Heart left ventricle (tissue), 16 donors: ENCODE results near the gene POLR2A. TPM values are rescaled to one million over a fixed set of nuclear protein-coding genes. Genes with fewer than 3 reads are reported as not detected.

ENCODE experiments used
- ATAC-seq, 4 donors: fragments of 200-7000 bp; cut with Tn5 transposase; one replicate each; pipeline ENCODE4 v1.9.1; 2020 to 2022; ENCODE audit warnings: moderate library complexity in 4 of 4, mild to moderate bottlenecking in 3 of 4, moderate number of reproducible peaks in 1 of 4
- DNase-seq, 5 donors: peaks; one replicate each; pipeline ENCODE4 v3.0.0-alpha.2; 2020
- H3K27ac ChIP-seq, 12 donors: fragments of 200-600 bp; sonication (generic) in 4 of 12; one replicate each; pipeline versions ENCODE4 v1.5.0 to v1.8.0; 2016 to 2022; ENCODE audit warnings: mild to moderate bottlenecking in 2 of 12
- H3K27me3 ChIP-seq, 9 donors: fragments of 200-600 bp; sonication (generic) in 2 of 9; one replicate each; pipeline versions ENCODE4 v1.5.1 to v1.8.0; 2016 to 2022; ENCODE audit warnings: mild to moderate bottlenecking in 3 of 9
- H3K36me3 ChIP-seq, 9 donors: fragments of 200-600 bp; sonication (generic) in 2 of 9; one replicate each; pipeline versions ENCODE4 v1.5.0 to v1.8.0; 2018 to 2022; ENCODE audit warnings: mild to moderate bottlenecking in 2 of 9
- H3K4me1 ChIP-seq, 12 donors: fragments of 200-600 bp; sonication (generic) in 4 of 12; one replicate each; pipeline versions ENCODE4 v1.5.0 to v1.8.0; 2016 to 2022; ENCODE audit warnings: mild to moderate bottlenecking in 3 of 12
- H3K4me3 ChIP-seq, 12 donors: fragments of 200-600 bp; sonication (generic) in 4 of 12; one replicate each; pipeline versions ENCODE4 v1.5.0 to v1.8.0; 2017 to 2022; ENCODE audit warnings: mild to moderate bottlenecking in 9 of 12, moderate library complexity in 4 of 12
- H3K9me3 ChIP-seq, 12 donors: fragments of 200-600 bp; sonication (generic) in 4 of 12; one replicate each; pipeline versions ENCODE4 v1.5.0 to v1.8.0; 2016 to 2022; ENCODE audit warnings: mild to moderate bottlenecking in 1 of 12
- CTCF ChIP-seq, 12 donors: fragments of 200-600 bp; sonication (generic) in 4 of 12; IDR thresholded peaks; one replicate each; pipeline versions ENCODE4 v1.5.0 to v1.8.0; 2018 to 2022; ENCODE audit warnings: antibody characterized with exemption in 12 of 12, mild to moderate bottlenecking in 5 of 12
- POLR2A ChIP-seq, 2 donors: fragments of 450-650 bp; IDR thresholded peaks; one replicate each; pipeline ENCODE4 v1.6.1; 2017; ENCODE audit warnings: antibody characterized with exemption in 2 of 2, mild to moderate bottlenecking in 2 of 2, moderate library complexity in 2 of 2
- WGBS, 4 donors: extraction: QIAGEN DNeasy Blood & Tissue Kit in 2 of 4; methylation state at CpG; one replicate each; pipeline versions ENCODE4 v1.1.5 to v1.1.7; 2013 to 2018; 5-methylcytosine and 5-hydroxymethylcytosine counted together
- intact Hi-C, 10 donors: fragments of 100-400 bp; cut with DNase I; formaldehyde crosslinking; loops; one replicate each; pipeline versions ENCODE4 v1.11.1 to v1.14.2; 2022
- polyA plus RNA-seq, 2 donors: library from polyadenylated mRNA; stranded (reverse); fragments of 200-250 nt; gene quantifications; one replicate each; pipeline ENCODE4 v1.2.3, GENCODE V29; 2013
- total RNA-seq, 9 donors: library from RNA; depleted of rRNA in 2 of 9; stranded (reverse); fragments of >200 nt in 2 of 9; fragmentation: NEBNext Ultra II Directional in 3 of 9; extraction: Animal tissue kit (Norgen Biotek cat#: 25700) in 3 of 9; gene quantifications; one replicate each; pipeline versions ENCODE4 v1.1.0 to v1.2.4, GENCODE V29; 2016 to 2023
- donor health status: ischemic (EF 13 %, LVEDD 7.1; RV severe dilation, severe dysfunction).
- donor health status: healthy with polysubstance abuse.
- donor health status: DM: no; HTN: yes; CAD: no.
- donor health status: DM: no; HTN: no; CAD: no.
- donor health status: ischemic (EF 25% LVEDD 6.9; RV normal size, moderate dysfunction).
- donor health status: ischemic (EF 25% LVEDD 5.7; RV mildly dilated, moderate dysfunction).
- donor health status: healthy.
- donor health status: DM: yes; HTN: yes; CAD: no.
- donor health status: ischemic (EF 35%, LVEDD 5.7; RV mildly dilated, moderate dysfunction).
- donor health status: nonischemic (EF 11% LVEDD 7.7; RV severe dilation, severe dysfunction).
- donor health status: DM: yes; HTN: yes; CAD: no.
- donor health status: PGD.
- donor health status: ischemic (EF 29% LVEDD 5.4; RV normal size, mild dysfunction).
- donor health status: nonischemic (EF 23%, LVEDD 6.1; RV moderate dilation, normal function).

POLR2A gene
- total and polyA plus RNA-seq, 11 donors, result 17.3 to 77.6 (median 41.5) TPM

- Histone ChIP-seq H3K36me3 (no peaks in the 10 kb centered on the region), H3K4me1 (peaks cover 0 to 35% (median 17%) of the 10 kb centered on the region in 12 donors), H3K27me3 (peaks cover 0 to 48% (median 6%) of the 10 kb centered on the region in 9 donors), H3K27ac (peak within 1 kb of the TSS in 10 of 12 donors; percentile 27 to 77 (median 65)), H3K4me3 (peak within 1 kb of the TSS; percentile 40 to 64 (median 54)), H3K9me3 (no peaks in the 10 kb centered on the region)
- intact Hi-C loops, result loop anchor here in 4 of 10 donors (5.0 to 10.0 kb wide), 2 partner anchors 32 to 400 kb away; partner anchors contain the start of gene ZBTB4 (in 3 of the 4)
- WGBS, 4 donors, result 4 to 5% (median 4%) methylated on average over 19 to 51 of the region's 51 CpGs
- TF ChIP-seq CTCF (IDR thresholded peaks at IDR 0.05) (peak in 3 of 12 donors; percentile 13 to 18 (median 16)), POLR2A (IDR thresholded peaks at IDR 0.05) (no peak)
- peak; percentile 82 to 90 (median 86) for DNase-seq
- ATAC-seq, result peak; percentile 80 to 92 (median 90)
These were observed 39.2 kb upstream of the POLR2A start, which contains the start of gene CHRNB1 for GRCh38 chr17:7444682-7445618. TSS of gene CHRNB1 (plus strand) at chr17:7445061. CDS start at chr17:7445128, 67 bp downstream.

GRCh38 chr17:7445619-7445968 is 38.6 kb upstream of the POLR2A start:
- intact Hi-C loops, result loop anchor here in 1 of 10 donors (10.0 kb wide), 1 partner anchor 399 kb away; no protein-coding TSS in a partner anchor
- H3K27me3 ChIP-seq, result peaks cover 0 to 41% (median 2%) of the 10 kb centered on the region in 9 donors
- no peak for DNase-seq
- H3K27ac ChIP-seq, result peak overlapping the region in 5 of 12 donors; percentile 27 to 77 (median 65)
- peak overlapping the region; percentile 40 to 64 (median 54) for H3K4me3 ChIP-seq
- TF ChIP-seq POLR2A (IDR thresholded peaks at IDR 0.05), result no peak
- TF ChIP-seq CTCF (IDR thresholded peaks at IDR 0.05), result no peak
- ATAC-seq, result peak; percentile 15 to 43 (median 37)
- H3K4me1 ChIP-seq, result peaks cover 0 to 28% (median 11%) of the 10 kb centered on the region in 12 donors
- 9 to 30% (median 18%) methylated on average over 16 of the region's 16 CpGs for whole genome bisulfite sequencing, 4 donors
- no peaks in the 10 kb centered on the region for H3K9me3 ChIP-seq
- no peaks in the 10 kb centered on the region for H3K36me3 ChIP-seq

- ATAC-seq, result no peak
These were observed 35.7 kb upstream of the POLR2A start for GRCh38 chr17:7448461-7448860.

More at GRCh38 chr17:7448461-7448860, 35.7 kb upstream of the POLR2A start:
- DNase-seq, result peak in 1 of 5 donors; percentile 10
- no peaks in the 10 kb centered on the region for H3K9me3 ChIP-seq
- peaks cover 0 to 30% (median 0%) of the 10 kb centered on the region in 9 donors for H3K27me3 ChIP-seq
- no peak overlapping the region for H3K27ac ChIP-seq
- no peak for TF ChIP-seq CTCF (IDR thresholded peaks at IDR 0.05)
- H3K36me3 ChIP-seq, result no peaks in the 10 kb centered on the region
- no peak overlapping the region for H3K4me3 ChIP-seq
- 91 to 92% (median 92%) methylated on average over 7 of the region's 7 CpGs for WGBS, 4 donors
- intact Hi-C loops, result loop anchor here in 1 of 10 donors (10.0 kb wide), 1 partner anchor 396 kb away; no protein-coding TSS in a partner anchor
- peaks cover 0 to 24% (median 9%) of the 10 kb centered on the region in 12 donors for H3K4me1 ChIP-seq
